ENCODE measurements around the gene UBE2E3.

The UBE2E3 gene

DNA sequence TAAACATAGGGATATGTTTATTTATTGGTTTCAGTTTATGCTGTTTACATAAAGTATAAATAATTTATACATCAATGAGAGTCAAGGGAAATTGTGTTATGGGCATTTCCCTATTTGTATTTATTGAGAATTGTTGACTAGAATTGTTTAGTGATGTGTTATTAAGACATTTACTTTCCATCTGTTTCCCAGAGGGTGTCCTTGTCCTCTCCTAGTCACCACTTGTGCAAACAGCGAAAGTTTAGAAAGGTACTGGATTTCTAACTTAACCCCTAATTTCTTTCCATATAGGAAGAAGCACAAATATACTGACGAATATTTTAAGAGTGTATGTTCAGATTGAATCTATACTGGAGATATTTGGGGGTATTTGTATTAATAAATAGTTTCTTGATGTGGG lies 6.7 kb downstream of the UBE2E3 start:
- TF ChIP-seq CTCF (conservative IDR thresholded peaks at IDR 0.05; ENCODE audit: low read length): no peak
- H3K4me3 ChIP-seq (ENCODE audit: low read length): no peak overlapping the region
- no peak for DNase-seq (ENCODE audit: low read depth)

GRCh38 chr2:180990337-180990736 lies 9.9 kb downstream of the UBE2E3 start:
- no peak for DNase-seq (ENCODE audit: low read depth)
- no peak overlapping the region for H3K4me3 ChIP-seq (ENCODE audit: low read length)
- no peak for TF ChIP-seq CTCF (conservative IDR thresholded peaks at IDR 0.05; ENCODE audit: low read length)

GRCh38 chr2:180990794-180991193 lies 10.4 kb downstream of the UBE2E3 start:
- no peak for TF ChIP-seq CTCF (conservative IDR thresholded peaks at IDR 0.05; ENCODE audit: low read length)
- no peak overlapping the region for H3K4me3 ChIP-seq (ENCODE audit: low read length)

DNA sequence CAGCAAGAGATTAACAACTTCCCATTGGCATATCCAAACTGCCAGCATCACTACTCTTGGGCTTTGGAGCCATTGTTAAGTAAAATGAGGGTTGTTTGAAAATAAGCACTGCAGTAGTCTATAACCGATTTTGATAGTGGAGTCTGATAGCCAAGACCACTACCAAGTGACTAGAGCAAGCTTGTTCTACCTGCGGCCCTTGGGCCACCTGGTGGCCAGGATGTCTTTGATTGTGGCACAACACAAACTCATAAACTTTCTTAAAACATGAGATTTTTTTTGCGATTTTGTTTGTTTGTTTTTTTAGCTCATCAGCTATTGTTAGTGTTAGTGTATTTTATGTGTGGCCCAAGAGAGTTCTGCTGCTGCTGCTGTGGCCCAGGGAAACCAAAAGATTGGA lies 11.0 kb downstream of the UBE2E3 start:
- no peak for DNase-seq (ENCODE audit: low read depth)
- H3K4me3 ChIP-seq (ENCODE audit: low read length): no peak overlapping the region
- no peak for TF ChIP-seq CTCF (conservative IDR thresholded peaks at IDR 0.05; ENCODE audit: low read length)

More at GRCh38 chr2:180990794-180991193, 10.4 kb downstream of the UBE2E3 start:
- DNase-seq (ENCODE audit: low read depth): no peak

DNA sequence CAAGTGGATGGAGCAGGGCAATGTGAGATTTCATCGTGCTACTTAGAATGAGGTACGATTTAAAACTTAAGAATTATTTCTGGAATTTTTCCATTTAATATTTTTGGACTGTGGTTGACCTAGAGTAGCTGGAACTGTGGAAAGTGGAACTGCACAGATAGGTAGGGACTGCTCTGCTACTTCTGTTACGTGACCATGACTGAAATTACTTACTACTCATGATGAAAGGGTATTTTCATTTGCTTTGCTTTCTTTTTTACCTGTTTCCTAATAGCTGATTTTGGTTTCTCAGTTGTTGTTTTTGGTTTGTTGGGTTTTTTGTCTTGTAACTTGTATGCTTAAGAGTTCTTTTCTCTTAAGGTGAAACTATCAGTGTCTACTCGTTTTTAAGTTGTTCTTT lies 11.4 kb downstream of the UBE2E3 start:
- no peak for DNase-seq (ENCODE audit: low read depth)
- no peak overlapping the region for H3K4me3 ChIP-seq (ENCODE audit: low read length)
- no peak for TF ChIP-seq CTCF (conservative IDR thresholded peaks at IDR 0.05; ENCODE audit: low read length)

DNA sequence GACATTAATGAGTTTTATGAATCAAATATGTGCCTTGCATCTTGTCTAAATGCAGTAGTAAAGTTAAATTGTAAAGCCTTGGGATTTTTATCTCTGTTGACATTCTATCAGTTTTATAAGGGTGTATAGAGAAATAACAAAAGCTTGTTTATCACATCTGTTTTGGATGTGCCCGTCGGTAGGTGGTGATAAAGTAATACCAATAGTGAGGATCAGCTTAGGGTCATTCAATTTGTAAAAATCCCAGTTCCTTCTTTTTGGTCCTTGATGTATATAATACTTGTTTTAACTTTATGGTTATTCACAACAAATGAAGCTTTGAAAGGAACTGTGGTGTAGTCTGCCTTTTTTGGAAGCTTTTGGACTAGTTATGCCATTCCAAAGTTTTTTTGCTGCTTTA lies 12.6 kb downstream of the UBE2E3 start:
- no peak for DNase-seq (ENCODE audit: low read depth)
- no peak for TF ChIP-seq CTCF (conservative IDR thresholded peaks at IDR 0.05; ENCODE audit: low read length)
- no peak overlapping the region for H3K4me3 ChIP-seq (ENCODE audit: low read length)

DNA sequence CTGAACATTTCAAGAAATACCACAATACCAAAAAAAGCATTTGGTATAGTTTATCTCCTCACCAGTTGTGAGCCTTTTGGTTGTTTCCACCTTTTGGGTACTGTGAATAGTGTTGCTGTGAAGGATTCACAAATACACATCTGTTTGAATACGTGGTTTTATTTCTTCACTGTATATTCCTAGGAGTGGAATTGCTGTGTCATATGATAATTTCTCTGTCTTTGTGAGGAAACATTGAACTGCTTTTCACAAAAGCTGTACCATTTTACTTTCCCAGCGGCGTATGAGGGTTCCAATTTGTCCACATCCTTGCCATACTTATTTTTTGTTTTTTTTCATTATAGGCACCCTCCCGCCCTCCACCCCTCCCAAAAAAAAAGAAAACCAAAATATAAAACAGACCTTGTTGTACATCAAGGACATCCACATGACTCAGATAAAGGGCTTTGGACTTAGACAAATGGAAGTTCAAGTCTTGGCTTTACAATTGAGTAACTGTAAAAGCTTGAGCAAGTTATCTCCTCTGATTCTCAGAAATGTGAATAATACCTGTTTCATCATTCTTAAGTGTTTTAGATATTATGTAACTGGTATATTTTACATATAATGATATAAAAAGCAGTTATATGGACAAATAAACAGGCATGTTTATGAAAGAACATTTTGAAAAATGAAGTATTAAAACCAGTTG lies 19.0 kb downstream of the UBE2E3 start:
- no peak overlapping the region for H3K4me3 ChIP-seq (ENCODE audit: low read length)
- no peak for TF ChIP-seq CTCF (conservative IDR thresholded peaks at IDR 0.05; ENCODE audit: low read length)
- no peak for DNase-seq (ENCODE audit: low read depth)

Measured in AG10803 (cell line).